Ectodermal cell (in vitro differentiated cells): ENCODE results near the gene MCTP1.

Source experiments
- H3K27ac ChIP-seq: 2 replicates; pipeline ENCODE4 v1.7.0; 2013; ENCODE audit warnings: mild to moderate bottlenecking, low read depth, low read length; ENCODE audit not compliant: insufficient read depth, poor library complexity, severe bottlenecking
- H3K27me3 ChIP-seq: 2 replicates; pipeline ENCODE4 v1.7.0; 2013; ENCODE audit warnings: mild to moderate bottlenecking, low read length; ENCODE audit not compliant: insufficient read depth, control insufficient read depth, poor library complexity, severe bottlenecking
- H3K36me3 ChIP-seq: one replicate; pipeline ENCODE4 v1.7.0; 2013; ENCODE audit warnings: low read length; ENCODE audit not compliant: control insufficient read depth, insufficient read depth
- H3K4me1 ChIP-seq: one replicate; pipeline ENCODE4 v1.7.0; 2013; ENCODE audit warnings: low read length; ENCODE audit not compliant: control insufficient read depth, insufficient read depth
- H3K4me3 ChIP-seq: 2 replicates; pipeline ENCODE4 v1.7.0; 2013; ENCODE audit warnings: low read depth, low read length, control low read depth; ENCODE audit not compliant: insufficient read depth
- H3K9me3 ChIP-seq: 2 replicates; pipeline ENCODE4 v1.7.0; 2013; ENCODE audit warnings: mild to moderate bottlenecking, low read length, moderate library complexity; ENCODE audit not compliant: control insufficient read depth
- WGBS, 2 experiments: methylation state at CpG; one replicate each; pipeline ENCODE4 v1.1.7; 2013; ENCODE audit warnings: missing lambda C conversion rate in 2 of 2; 5-methylcytosine and 5-hydroxymethylcytosine counted together

MCTP1 gene

DNA sequence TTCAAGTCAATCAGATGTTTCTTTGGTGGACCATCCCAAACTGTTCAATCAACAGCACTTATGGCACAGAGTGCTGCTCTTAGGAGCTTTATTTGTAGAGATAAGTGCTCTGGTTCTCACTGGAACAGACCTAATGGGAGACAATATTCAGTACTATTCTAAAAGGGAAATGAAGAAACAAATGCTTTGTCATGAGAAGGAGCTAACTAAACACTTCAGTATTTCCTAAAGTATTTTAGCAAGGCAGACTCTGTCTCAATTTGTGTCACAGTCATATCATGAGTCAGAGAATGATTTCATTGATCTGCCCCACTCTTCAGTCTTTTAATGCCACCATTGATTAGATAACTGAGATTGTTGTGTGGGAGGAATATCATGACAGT, 491.1 kb downstream of the MCTP1 start:
- H3K27ac ChIP-seq: no peak overlapping the region

DNA sequence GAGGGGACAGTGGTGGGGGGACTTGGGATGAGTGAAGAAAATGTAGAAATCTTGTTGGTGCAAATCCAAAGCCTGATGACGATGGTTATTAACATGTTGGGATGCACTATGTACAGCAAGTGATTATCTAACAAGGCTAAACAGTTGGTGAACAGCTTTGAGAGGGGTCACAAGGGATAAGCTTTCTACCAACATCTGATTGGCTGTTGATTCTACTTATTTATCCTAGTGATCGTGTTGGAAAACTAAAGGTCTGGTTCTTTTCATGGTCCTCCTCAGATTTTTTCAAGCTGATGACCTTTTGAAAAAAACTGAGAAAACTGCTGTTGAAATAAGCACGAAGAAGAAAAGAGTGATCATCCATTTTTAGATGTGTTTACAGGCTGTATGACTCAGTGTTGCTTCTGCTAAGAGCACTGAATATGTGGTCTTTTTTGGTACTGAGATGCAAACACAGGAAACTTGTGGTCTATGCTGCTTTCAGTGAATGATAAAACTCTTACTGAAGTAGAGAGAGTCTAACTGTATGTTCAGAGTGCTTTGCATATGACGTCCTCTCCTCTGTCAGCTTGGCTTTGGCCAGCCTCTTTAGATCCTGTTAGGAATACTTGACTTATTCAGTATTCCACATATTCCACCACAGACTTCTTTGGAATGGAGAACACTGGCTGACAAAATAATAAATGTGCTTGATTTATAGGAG, 491.6 kb downstream of the MCTP1 start:
- Histone ChIP-seq H3K4me1 (no peaks in the 10 kb centered on the region), H3K27me3 (no peaks in the 10 kb centered on the region), H3K9me3 (no peaks in the 10 kb centered on the region), H3K27ac (no peak overlapping the region), H3K36me3 (no peaks in the 10 kb centered on the region), H3K4me3 (no peak overlapping the region)
- WGBS, 2 experiments: 89 to 90% methylated on average over 4 of the region's 4 CpGs

More for the DNA sequence above, 491.1 kb downstream of the MCTP1 start:
- Histone ChIP-seq H3K36me3 (no peaks in the 10 kb centered on the region), H3K9me3 (no peaks in the 10 kb centered on the region), H3K4me1 (no peaks in the 10 kb centered on the region), H3K27me3 (no peaks in the 10 kb centered on the region), H3K4me3 (no peak overlapping the region)

DNA sequence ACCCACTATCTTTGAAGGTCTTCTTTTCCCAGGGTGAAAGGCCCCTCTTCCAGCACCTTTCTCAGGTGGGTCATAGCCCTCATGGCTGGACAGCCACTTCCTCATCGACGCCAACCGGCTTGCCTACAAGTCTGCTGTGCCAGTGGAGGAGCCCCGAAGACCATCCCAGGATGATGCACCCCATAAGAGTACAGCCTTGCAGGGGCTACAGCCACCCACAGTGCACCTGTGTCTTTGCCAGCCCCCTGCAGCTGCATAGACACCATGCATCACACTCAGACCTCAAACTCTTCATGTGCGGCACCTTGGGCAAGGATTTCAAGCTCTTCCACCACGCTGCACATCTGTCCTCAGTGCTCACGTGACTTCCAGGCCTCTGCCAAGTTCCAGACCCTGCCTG, 493.1 kb downstream of the MCTP1 start:
- no peaks in the 10 kb centered on the region for H3K27me3 ChIP-seq
- H3K4me3 ChIP-seq: no peak overlapping the region
- no peaks in the 10 kb centered on the region for H3K36me3 ChIP-seq
- 93 to 96% methylated on average over 7 of the region's 7 CpGs for whole genome bisulfite sequencing, 2 experiments
- H3K4me1 ChIP-seq: no peaks in the 10 kb centered on the region
- H3K27ac ChIP-seq: no peak overlapping the region
- H3K9me3 ChIP-seq: no peaks in the 10 kb centered on the region

- no peak overlapping the region for H3K4me3 ChIP-seq
- H3K27ac ChIP-seq: no peak overlapping the region
- no peaks in the 10 kb centered on the region for H3K36me3 ChIP-seq
- H3K4me1 ChIP-seq: no peaks in the 10 kb centered on the region
- WGBS, 2 experiments: 88 to 99% methylated on average over 3 to 4 of the region's 4 CpGs
- no peaks in the 10 kb centered on the region for H3K27me3 ChIP-seq
- no peaks in the 10 kb centered on the region for H3K9me3 ChIP-seq
Measured at GRCh38 chr5:94788527-94788926, 496.4 kb downstream of the MCTP1 start.

DNA sequence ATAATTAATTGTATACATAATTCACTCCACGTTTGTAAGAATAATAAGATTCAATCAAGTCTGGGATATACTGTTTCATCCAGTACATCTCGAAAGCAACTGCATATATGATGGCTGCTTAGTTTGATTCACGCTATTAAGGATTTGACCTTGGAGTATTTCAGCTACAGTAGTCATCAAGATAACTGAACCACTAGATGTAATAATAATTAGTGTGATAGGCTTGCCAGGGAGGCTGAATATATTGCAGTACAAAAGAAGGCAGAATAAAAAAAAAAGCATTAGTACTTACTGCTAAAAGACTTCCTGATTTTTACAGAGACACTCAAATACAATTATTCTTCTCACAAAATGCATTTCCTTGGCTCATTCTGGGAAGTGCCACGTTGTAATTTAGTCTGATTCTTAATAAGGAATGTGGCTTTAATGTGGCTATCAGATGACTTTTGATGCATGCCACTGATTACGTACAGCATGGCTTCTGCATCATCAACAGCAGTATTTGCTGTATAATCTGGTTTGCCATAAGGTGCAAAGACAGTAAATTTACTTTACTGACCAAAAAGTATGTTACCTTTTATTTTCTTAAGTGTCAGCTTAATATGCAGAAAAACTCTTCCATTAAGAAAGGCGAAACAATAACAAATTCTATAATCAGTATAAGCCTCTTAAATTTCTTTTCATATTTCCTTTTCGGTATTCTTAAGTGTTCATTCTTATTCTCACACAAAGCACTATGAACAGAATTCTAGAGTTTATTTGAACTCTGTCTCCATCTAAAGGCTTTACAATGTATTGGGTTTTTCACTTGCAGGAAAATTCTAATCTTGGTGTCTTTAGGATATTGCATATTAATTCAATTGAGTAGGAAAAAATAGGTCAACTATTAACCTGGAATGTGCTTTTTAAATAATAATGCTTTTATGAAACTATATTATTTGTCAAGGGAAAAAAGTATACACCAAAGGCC, 500.1 kb downstream of the MCTP1 start:
- WGBS, 2 experiments: 88 to 92% methylated on average over 6 to 7 of the region's 7 CpGs
- H3K4me1 ChIP-seq: no peaks in the 10 kb centered on the region
- H3K27me3 ChIP-seq: no peaks in the 10 kb centered on the region

GRCh38 chr5:94782383-94782782, 502.5 kb downstream of the MCTP1 start:
- Histone ChIP-seq H3K27ac (no peak overlapping the region), H3K27me3 (no peaks in the 10 kb centered on the region), H3K9me3 (no peaks in the 10 kb centered on the region), H3K4me3 (no peak overlapping the region), H3K36me3 (no peaks in the 10 kb centered on the region), H3K4me1 (no peaks in the 10 kb centered on the region)
- 86 to 90% methylated on average over 2 to 3 of the region's 3 CpGs for WGBS, 2 experiments

More for the DNA sequence above, 500.1 kb downstream of the MCTP1 start:
- no peak overlapping the region for H3K4me3 ChIP-seq
- H3K36me3 ChIP-seq: no peaks in the 10 kb centered on the region
- no peak overlapping the region for H3K27ac ChIP-seq
- no peaks in the 10 kb centered on the region for H3K9me3 ChIP-seq

GRCh38 chr5:94779684-94780083, 505.2 kb downstream of the MCTP1 start:
- Histone ChIP-seq H3K27ac (no peak overlapping the region), H3K27me3 (no peaks in the 10 kb centered on the region), H3K9me3 (no peaks in the 10 kb centered on the region), H3K36me3 (no peaks in the 10 kb centered on the region), H3K4me1 (no peaks in the 10 kb centered on the region), H3K4me3 (no peak overlapping the region)
- 89 to 100% methylated on average over 1 of the region's 1 CpG for WGBS, 2 experiments

- Histone ChIP-seq H3K27ac (no peak overlapping the region), H3K4me3 (no peak overlapping the region), H3K36me3 (no peaks in the 10 kb centered on the region), H3K27me3 (no peaks in the 10 kb centered on the region), H3K4me1 (no peaks in the 10 kb centered on the region), H3K9me3 (no peaks in the 10 kb centered on the region)
- WGBS, 2 experiments: 93 to 94% methylated on average over 3 of the region's 3 CpGs
Measured at GRCh38 chr5:94778732-94779131, 506.2 kb downstream of the MCTP1 start.

- no peaks in the 10 kb centered on the region for H3K9me3 ChIP-seq
- no peaks in the 10 kb centered on the region for H3K4me1 ChIP-seq
- no peak overlapping the region for H3K27ac ChIP-seq
- no peaks in the 10 kb centered on the region for H3K27me3 ChIP-seq
- no peak overlapping the region for H3K4me3 ChIP-seq
- 86 to 89% methylated on average over 5 of the region's 5 CpGs for WGBS, 2 experiments
- no peaks in the 10 kb centered on the region for H3K36me3 ChIP-seq
Measured at GRCh38 chr5:94778299-94778698, 506.6 kb downstream of the MCTP1 start.

- Histone ChIP-seq H3K27ac (no peak overlapping the region), H3K9me3 (no peaks in the 10 kb centered on the region), H3K36me3 (no peaks in the 10 kb centered on the region), H3K4me1 (no peaks in the 10 kb centered on the region), H3K4me3 (no peak overlapping the region), H3K27me3 (no peaks in the 10 kb centered on the region)
- 92 to 95% methylated on average over 4 to 5 of the region's 5 CpGs for WGBS, 2 experiments
Measured at GRCh38 chr5:94777056-94777880, 507.6 kb downstream of the MCTP1 start.
